HG03571 (cell line): ENCODE results near the gene L2HGDH.
"Not testable (repeated sequence)": the region's sequence is repeated elsewhere in the genome, so short reads cannot be mapped to it uniquely, and the experiment has no call there.

ENCODE experiments used
- ATAC-seq: cut with Tn5 transposase; IDR thresholded peaks from one replicate; pipeline ENCODE4 v1.9.1; 2021; ENCODE audit not compliant: unreplicated experiment

The L2HGDH gene

GRCh38 chr14:50311972-50312733 is at the start of gene L2HGDH, which contains the start of gene DMAC2L:
Gene L2HGDH, minus strand, starts transcription at chr14:50312229. Its CDS starts 79 bp downstream, at chr14:50312150.
Gene DMAC2L, plus strand, starts transcription at chr14:50312324. Its CDS starts 9,164 bp downstream, at chr14:50321488.
- peak; percentile 95 for ATAC-seq

DNA sequence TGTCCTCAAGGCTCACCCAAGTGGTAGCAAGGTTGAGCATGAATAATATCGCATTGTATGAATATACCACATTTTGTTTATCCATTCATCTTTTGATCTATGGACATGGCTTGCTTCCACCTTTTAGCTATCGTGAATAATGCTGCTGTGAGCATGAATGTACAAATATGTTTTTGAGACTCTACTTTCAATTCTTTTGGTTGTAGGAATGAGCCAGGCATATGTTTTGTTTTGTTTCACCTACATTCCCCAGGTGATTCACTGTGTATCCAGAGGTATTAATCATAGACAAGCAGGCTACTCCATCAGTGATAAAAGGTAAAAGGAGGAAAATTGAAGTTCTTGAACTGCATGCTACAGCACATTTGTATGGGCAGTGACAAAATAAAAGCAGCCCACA is 48.8 kb upstream of the L2HGDH start:
- no peak for ATAC-seq

DNA sequence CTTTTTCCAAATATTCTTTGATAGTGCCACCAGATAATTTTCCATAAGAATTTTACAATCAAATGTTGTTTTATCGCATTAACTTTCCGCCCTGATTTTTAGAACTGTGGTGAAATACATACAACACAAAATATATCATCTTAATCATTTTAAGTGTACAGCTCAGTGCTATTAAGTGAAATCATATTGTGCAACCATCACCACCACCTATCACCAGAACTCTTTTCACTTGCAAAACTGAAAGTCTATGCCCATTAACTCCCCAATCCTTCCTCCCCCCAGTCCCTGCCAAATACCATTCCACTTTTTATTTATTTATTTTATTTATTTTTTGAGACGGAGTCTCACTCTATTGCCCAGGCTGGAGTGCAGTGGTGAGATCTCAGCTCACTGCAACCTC is 48.1 kb upstream of the L2HGDH start:
- no peak for ATAC-seq

DNA sequence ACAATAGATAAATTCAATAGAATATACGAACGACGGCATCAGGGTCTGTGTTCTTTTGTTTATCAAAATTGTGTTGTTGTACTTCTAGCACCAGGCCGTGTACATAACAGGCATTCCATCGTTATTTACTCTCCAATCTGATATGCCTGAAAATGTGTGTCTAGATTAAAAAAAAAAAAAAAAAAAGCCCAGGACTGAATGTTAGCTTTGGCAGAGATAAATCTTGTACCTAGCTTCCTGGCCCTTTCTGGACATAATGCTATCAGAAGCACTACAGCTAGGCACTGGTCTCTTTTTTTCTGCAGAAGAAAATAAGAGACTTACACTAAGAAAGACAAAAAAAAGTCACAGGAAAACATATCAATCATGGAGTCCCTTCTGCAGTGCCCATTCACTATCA is 47.6 kb upstream of the L2HGDH start:
- ATAC-seq, result no peak

GRCh38 chr14:50357753-50358395 is 45.8 kb upstream of the L2HGDH start:
- ATAC-seq, result no peak

DNA sequence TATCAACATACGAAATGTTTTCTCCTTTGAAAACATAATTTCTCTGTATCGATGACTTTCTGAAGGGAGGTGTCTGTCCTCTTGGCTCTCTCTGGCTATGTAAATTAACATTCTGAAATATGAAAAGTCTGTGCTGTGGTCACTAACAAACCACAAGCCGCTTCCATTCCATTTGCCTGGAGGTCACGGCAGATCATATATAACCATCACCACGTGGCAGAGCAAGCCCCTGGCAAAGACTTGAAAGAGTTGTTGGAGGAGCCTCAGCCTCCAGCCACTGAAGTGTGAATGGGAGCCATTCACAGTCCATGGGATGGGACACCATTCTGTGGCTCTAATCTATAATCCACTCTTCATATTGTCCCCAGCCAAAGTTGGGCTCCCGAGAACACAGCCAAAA is 45.1 kb upstream of the L2HGDH start:
- no peak for ATAC-seq

GRCh38 chr14:50356283-50356682 is 44.3 kb upstream of the L2HGDH start:
- not testable (repeated sequence) for ATAC-seq

- ATAC-seq, result no peak
Measured at GRCh38 chr14:50355692-50356091, 43.7 kb upstream of the L2HGDH start.

- ATAC-seq, result no peak
Measured at GRCh38 chr14:50354527-50354926, 42.5 kb upstream of the L2HGDH start.

DNA sequence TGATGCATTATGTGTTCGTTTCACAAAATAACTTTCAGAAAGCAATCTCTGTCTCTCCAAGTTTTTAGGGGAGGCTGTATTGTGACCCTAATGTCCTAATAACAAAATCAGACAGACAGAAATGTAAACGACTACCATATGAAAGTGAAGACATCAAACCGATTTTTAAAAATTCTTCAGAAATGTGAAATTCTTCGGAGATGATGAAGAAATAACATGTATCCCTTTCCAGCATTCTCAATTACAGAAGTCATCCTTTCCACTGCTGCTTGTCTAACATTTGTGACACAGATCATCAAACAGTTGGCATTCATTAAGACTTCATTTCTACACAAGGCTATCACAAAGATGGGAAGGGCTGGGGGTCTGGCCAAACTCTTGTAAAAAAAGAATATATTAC is 41.1 kb upstream of the L2HGDH start:
- no peak for ATAC-seq

- ATAC-seq, result no peak
Measured at GRCh38 chr14:50352584-50352983, 40.6 kb upstream of the L2HGDH start.

DNA sequence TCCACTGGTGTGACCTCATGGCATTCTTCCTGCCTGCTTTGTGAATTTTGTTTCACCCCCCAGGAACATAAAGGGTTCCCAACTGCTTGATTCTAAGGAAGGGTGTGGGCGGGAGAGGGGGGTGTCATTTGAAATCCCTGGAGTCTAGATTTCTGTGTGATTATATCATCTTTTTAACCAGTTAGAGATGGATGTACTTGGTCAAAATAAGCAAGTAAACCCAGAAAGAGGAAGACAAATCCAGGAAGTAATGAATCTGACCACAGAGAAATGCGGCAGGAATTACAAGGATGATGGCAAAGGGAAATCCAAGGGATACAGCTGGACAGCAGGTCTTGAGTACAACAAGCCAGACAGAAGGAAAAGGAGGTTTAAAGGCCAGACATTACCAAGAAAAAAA is 38.9 kb upstream of the L2HGDH start:
- ATAC-seq, result no peak

GRCh38 chr14:50348933-50349332 is 36.9 kb upstream of the L2HGDH start:
- ATAC-seq, result no peak

- no peak for ATAC-seq
Measured at GRCh38 chr14:50347521-50347920, 35.5 kb upstream of the L2HGDH start.

- no peak for ATAC-seq
Measured at GRCh38 chr14:50345846-50346422, 33.9 kb upstream of the L2HGDH start.

DNA sequence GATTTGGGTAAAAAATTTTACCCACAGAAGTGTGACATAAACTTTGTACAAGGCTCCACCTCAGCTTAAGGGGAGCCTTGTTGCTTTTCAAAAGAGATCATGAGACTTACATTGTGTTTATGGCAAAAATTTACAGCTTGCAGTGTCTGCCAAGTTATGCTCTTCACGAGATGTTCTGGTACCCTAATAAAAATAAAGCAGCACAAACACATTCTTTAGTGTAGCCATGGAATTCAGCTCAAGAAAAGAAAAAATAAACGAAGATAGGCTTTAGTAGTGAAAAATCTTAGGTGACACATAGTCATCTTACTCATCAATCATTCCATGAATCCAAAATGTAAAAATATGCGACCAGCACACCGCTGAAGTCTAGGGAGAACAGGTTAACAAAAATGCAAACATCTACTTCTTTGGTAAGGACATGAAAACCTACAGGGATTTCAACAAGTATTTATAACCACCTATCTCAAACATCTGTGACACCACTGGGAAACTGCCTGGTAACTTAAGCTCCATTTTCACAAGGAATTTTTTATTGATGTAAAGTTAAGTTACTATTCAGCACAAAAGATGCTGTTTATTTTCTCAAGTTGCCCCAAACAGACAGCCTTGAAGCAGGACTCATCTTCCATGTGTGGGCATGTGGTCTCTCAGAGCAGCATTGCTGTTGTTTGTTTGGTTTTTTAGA is 33.0 kb upstream of the L2HGDH start:
- no peak for ATAC-seq

DNA sequence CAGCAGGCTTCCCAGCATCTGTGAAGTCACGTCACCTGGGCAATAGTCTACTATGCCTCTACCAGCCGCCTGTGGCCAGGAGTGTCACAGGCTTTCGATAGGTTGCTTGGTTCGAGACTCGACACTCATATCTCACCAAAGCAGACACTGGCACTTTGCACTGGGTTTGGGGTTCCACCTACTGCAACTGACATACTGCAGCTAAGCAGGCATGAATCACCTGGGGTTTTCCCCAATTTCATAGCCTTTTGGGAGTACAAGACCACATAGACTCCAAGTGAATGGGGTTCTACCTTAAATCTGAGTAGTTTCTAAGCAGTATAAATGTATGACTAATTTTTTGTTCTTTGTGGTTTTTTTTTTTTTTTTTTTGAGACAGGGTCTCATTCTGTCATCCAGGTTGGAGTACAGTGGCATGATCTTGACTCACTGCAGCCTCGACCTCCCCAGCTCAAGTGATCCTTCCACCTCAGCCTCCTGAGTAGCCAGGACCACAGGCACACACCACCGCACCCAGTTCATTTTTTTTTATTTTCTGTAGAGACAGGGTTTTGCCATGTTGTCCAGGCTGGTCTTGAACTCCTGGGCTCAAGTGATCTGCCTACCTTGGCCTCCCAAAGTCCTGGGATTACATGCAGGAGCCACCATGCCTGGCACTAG is 32.2 kb upstream of the L2HGDH start:
- ATAC-seq, result no peak

DNA sequence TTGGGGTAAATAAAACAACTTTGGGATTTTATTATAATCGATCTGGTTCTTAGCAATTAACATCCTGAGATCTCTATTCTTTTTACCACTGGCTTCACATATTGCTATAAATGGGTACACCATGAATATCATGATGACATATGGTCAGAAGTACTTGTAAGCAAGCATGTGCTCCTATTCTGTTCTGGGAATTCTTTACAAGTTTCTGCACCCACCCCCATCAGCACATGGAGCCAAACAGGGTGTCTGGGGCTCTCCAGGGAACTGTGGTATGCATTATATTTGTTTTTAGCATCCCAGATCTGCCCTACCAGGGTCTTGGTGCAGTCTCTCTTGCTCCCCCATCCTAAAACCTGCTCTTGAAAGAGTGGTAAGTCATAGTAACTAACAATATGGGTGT is 31.4 kb upstream of the L2HGDH start:
- no peak for ATAC-seq

- ATAC-seq, result peak; percentile 51
Measured at GRCh38 chr14:50342221-50343078, 30.4 kb upstream of the L2HGDH start.

DNA sequence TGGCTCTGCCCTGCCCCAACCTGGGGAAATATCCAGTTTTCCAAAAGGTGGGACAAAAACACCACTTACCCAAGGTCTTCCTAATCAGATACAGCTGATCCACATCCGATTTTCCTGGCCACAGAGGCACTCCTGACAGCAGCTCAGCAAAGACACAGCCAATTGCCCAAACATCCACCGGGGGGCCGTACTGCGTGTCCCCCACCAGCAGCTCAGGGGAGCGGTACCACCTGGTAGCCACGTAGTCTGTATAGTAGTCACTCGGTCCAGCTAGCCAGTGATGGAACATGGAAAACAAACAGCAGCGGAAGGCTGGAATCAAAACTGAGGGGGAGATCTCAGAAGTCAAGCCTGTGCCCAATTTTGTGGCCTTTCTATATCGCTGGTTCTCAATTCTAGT is 28.9 kb upstream of the L2HGDH start:
- ATAC-seq, result no peak
